Measurements from ENCODE around the gene ABCB11. TPM values are rescaled to one million over a fixed set of nuclear protein-coding genes. Genes with fewer than 3 reads are reported as not detected.
A peak's percentile ranks its signal among the peaks of the same experiment; 100 is the strongest.

ABCB11 gene
- total and polyA plus RNA-seq, 2 of the 4 experiments (the other 2 are of a cell fraction): not detected

- Histone ChIP-seq H3K56ac (ENCODE audit: extremely low read depth, insufficient read depth, low read length) (no peak overlapping the region), H4K20me1 (ENCODE audit: insufficient read depth, low read length) (no peaks in the 10 kb centered on the region), H3K27ac (ENCODE audit: insufficient read depth, low read length) (no peak overlapping the region), H2AFZ (replicated peaks; ENCODE audit: low read length, poor library complexity) (no peak overlapping the region), H2AK5ac (ENCODE audit: low read depth, low read length) (no peak overlapping the region), H3K18ac (ENCODE audit: low read depth, low read length) (no peak overlapping the region), H3K4ac (ENCODE audit: low read depth, low read length) (no peak overlapping the region), H2BK15ac (ENCODE audit: low read depth, low read length) (no peak overlapping the region), H4K91ac (ENCODE audit: insufficient read depth, low read depth, low read length) (no peak overlapping the region), H2BK5ac (ENCODE audit: low read depth, low read length, poor library complexity, severe bottlenecking) (no peak overlapping the region), H4K8ac (ENCODE audit: low read depth in 2 of 2, low read length in 2 of 2) (no peak overlapping the region), H4K5ac (ENCODE audit: low read depth, low read length) (no peak overlapping the region), H3K36me3 (ENCODE audit: control insufficient read depth, insufficient read depth, low read length) (no peaks in the 10 kb centered on the region), H3K9me3 (ENCODE audit: control insufficient read depth, insufficient read depth, low read length) (no peaks in the 10 kb centered on the region), H3K23ac (ENCODE audit: low read depth, low read length) (no peak overlapping the region), H3K9me1 (ENCODE audit: insufficient read depth, low read length) (no peaks in the 10 kb centered on the region), H3K9ac (ENCODE audit: low read depth, low read length) (no peak overlapping the region), H3K27me3 (ENCODE audit: control insufficient read depth, insufficient read depth, low read length) (no peaks in the 10 kb centered on the region), H2AK9ac (replicated peaks; ENCODE audit: low read depth, low read length, poor library complexity) (no peak overlapping the region), H3K79me1 (ENCODE audit: low read depth in 1 of 2, low read length in 2 of 2) (no peaks in the 10 kb centered on the region), H3K4me3 (ENCODE audit: insufficient read depth, low read depth, low read length) (no peak overlapping the region), H2BK120ac (ENCODE audit: low read depth, low read length) (no peak overlapping the region), H2BK20ac (ENCODE audit: low read depth, low read length) (no peak overlapping the region), H3K4me2 (ENCODE audit: low read depth, low read length) (no peak overlapping the region), H3K14ac (replicated peaks; ENCODE audit: low read depth, low read length) (no peak overlapping the region), H3K4me1 (ENCODE audit: control insufficient read depth, insufficient read depth, low read length) (no peaks in the 10 kb centered on the region)
- BruUV-seq (replicated peaks): no TSS peak
- ChIA-PET POLR2A (ENCODE audit: unreplicated experiment) (no interaction called here), CTCF (interaction anchor here (1.1 kb wide), 1 partner anchor 15 kb away, joined by 3 read pairs; no protein-coding TSS in a partner anchor)
- WGBS, 2 experiments (ENCODE audit: extremely low coverage in 2 of 2, insufficient read length in 1 of 2): 80% methylated on average over 1 of the region's 14 CpGs; no CpG with 5 or more reads in 1 of the 2 experiments
- intact Hi-C loops (cut with micrococcal nuclease): no loop called here
- dilution Hi-C loops (cut with HindIII; ENCODE audit: low sequenced_read_pairs, unreplicated experiment): no loop called here
- in situ Hi-C loops (cut with MboI; ENCODE audit: low sequenced_read_pairs): no loop called here
- TF ChIP-seq SMC3 (IDR thresholded peaks at IDR 0.05; ENCODE audit: low read depth, low read length): no peak
- TF ChIP-seq RFX5 (IDR thresholded peaks at IDR 0.05; ENCODE audit: low read depth, low read length): no peak
- ATAC-seq (ENCODE audit: low read depth) (peak; percentile 40), DNase-seq (peak; percentile 19)
Observed at GRCh38 chr2:168935810-168936581, 95.1 kb downstream of the ABCB11 start.

All from IMR-90 (cell line).